Uterus (tissue), 2 donors: ENCODE data around the gene CATSPER3.

Experiments used
- CTCF ChIP-seq, 4 experiments: fragments of 200-600 bp in 2 of 4; fragments of 450-650 bp in 2 of 4; sonication (generic) in 2 of 4; IDR thresholded peaks; one replicate each; pipeline ENCODE4 v1.5.1; 2016 to 2019; ENCODE audit warnings: antibody characterized with exemption in 4 of 4, mild to moderate bottlenecking in 2 of 4, moderate library complexity in 1 of 4
- POLR2A ChIP-seq, 2 donors: fragments of 450-650 bp; IDR thresholded peaks; one replicate each; pipeline ENCODE4 v1.6.1; 2016; ENCODE audit warnings: antibody characterized with exemption in 2 of 2, mild to moderate bottlenecking in 1 of 2, moderate library complexity in 1 of 2

- TF ChIP-seq CTCF (IDR thresholded peaks at IDR 0.05), result no peak
- no peak for TF ChIP-seq POLR2A (IDR thresholded peaks at IDR 0.05)
Measured at GRCh38 chr5:135040034-135040332, 72.3 kb downstream of the CATSPER3 start.
